ENCODE data around the gene SCFD2. TPM values are rescaled to one million over a fixed set of nuclear protein-coding genes. Genes with fewer than 3 reads are reported as not detected.

SCFD2 gene
- total and polyA plus RNA-seq, 12 donors = 2.9 to 15.0 (median 9.7) TPM

- no peak overlapping the region for H3K4me3 ChIP-seq
- peaks cover 0 to 4% (median 0%) of the 10 kb centered on the region in 11 donors for H3K9me3 ChIP-seq
- no peak overlapping the region for H3K27ac ChIP-seq
- ATAC-seq = no peak
- intact Hi-C loops (cut with DNase I) = loop anchor here in 1 of 10 donors (10.0 kb wide), 1 partner anchor 83 kb away; no protein-coding TSS in a partner anchor
- WGBS, 2 donors = 94 to 98% methylated on average over 1 of the region's 1 CpG
- H3K4me1 ChIP-seq = no peaks in the 10 kb centered on the region
- no peak for DNase-seq
- no peaks in the 10 kb centered on the region for H3K27me3 ChIP-seq
- no peaks in the 10 kb centered on the region for H3K36me3 ChIP-seq
- TF ChIP-seq CTCF (IDR thresholded peaks at IDR 0.05) = no peak
Measured at GRCh38 chr4:53168228-53168627, 197.6 kb downstream of the SCFD2 start.

- Histone ChIP-seq H3K4me1 (peaks cover 0 to 12% (median 9%) of the 10 kb centered on the region in 9 donors), H3K27ac (no peak overlapping the region), H3K4me3 (no peak overlapping the region), H3K36me3 (no peaks in the 10 kb centered on the region), H3K9me3 (no peaks in the 10 kb centered on the region), H3K27me3 (no peaks in the 10 kb centered on the region)
- TF ChIP-seq CTCF (IDR thresholded peaks at IDR 0.05) = no peak
- DNase-seq = no peak
- no peak for ATAC-seq
- WGBS, 2 donors = 58 to 60% methylated on average over 2 of the region's 2 CpGs
- intact Hi-C loops (cut with DNase I) = loop anchor here in 1 of 10 donors (10.0 kb wide), 1 partner anchor 78 kb away; no protein-coding TSS in a partner anchor
Measured at GRCh38 chr4:53162969-53163368, 202.9 kb downstream of the SCFD2 start.

DNA sequence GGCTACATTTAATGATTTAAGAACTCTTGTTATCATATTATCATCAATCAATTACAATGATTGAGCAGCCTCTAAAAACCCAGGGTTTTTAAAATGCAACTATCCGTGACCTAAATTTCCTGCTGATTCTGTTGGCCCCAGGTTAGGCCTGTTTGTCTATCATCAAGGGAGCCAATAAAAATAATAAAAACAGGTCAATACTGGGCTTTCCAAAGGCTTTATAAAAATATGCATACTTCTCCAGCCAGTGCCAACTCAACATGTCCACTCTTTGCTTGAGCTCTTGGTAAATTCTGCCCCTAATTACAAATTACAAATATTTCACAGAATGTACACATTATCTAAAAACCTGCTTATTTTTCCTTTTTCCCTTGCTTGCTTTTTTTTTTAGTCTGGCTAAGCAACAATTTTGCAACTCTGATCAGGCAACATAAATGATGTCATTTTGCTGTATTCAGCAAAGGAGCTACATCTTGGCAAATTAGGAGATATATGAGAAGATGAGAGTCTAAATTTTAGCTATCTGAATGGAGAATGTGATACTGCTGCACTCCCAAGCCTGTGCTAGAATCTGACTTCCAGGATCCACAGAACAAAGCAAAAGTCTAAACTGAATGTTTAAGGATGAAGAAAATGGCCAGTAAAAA lies 204.0 kb downstream of the SCFD2 start:
- Histone ChIP-seq H3K9me3 (no peaks in the 10 kb centered on the region), H3K36me3 (no peaks in the 10 kb centered on the region), H3K4me1 (peaks cover 0 to 12% (median 9%) of the 10 kb centered on the region in 9 donors), H3K4me3 (no peak overlapping the region), H3K27me3 (no peaks in the 10 kb centered on the region), H3K27ac (peak overlapping the region in 2 of 10 donors; percentile 22 to 35)
- TF ChIP-seq CTCF (IDR thresholded peaks at IDR 0.05) = no peak
- DNase-seq (no peak), ATAC-seq (peak in 1 of 8 donors; percentile 25)
- WGBS, 2 donors = 77 to 88% methylated on average over 1 of the region's 1 CpG
- intact Hi-C loops (cut with DNase I) = loop anchor here in 1 of 10 donors (10.0 kb wide), 1 partner anchor 77 kb away; no protein-coding TSS in a partner anchor

- peak in 1 of 8 donors; percentile 55 for ATAC-seq
- Histone ChIP-seq H3K36me3 (no peaks in the 10 kb centered on the region), H3K4me1 (peaks cover 0 to 12% (median 9%) of the 10 kb centered on the region in 9 donors), H3K27me3 (no peaks in the 10 kb centered on the region), H3K27ac (peak overlapping the region in 5 of 10 donors; percentile 9 to 42 (median 22)), H3K9me3 (no peaks in the 10 kb centered on the region), H3K4me3 (no peak overlapping the region)
- DNase-seq = no peak
- intact Hi-C loops (cut with DNase I) = loop anchor here in 1 of 10 donors (10.0 kb wide), 1 partner anchor 76 kb away; no protein-coding TSS in a partner anchor
- no peak for TF ChIP-seq CTCF (IDR thresholded peaks at IDR 0.05)
- 63 to 65% methylated on average over 5 of the region's 5 CpGs for WGBS, 2 donors
Measured at GRCh38 chr4:53161051-53161786, 204.6 kb downstream of the SCFD2 start.

Data from heart right ventricle (tissue), 16 donors.